ENCODE data around the gene RPL36A.

Gene RPL36A

DNA sequence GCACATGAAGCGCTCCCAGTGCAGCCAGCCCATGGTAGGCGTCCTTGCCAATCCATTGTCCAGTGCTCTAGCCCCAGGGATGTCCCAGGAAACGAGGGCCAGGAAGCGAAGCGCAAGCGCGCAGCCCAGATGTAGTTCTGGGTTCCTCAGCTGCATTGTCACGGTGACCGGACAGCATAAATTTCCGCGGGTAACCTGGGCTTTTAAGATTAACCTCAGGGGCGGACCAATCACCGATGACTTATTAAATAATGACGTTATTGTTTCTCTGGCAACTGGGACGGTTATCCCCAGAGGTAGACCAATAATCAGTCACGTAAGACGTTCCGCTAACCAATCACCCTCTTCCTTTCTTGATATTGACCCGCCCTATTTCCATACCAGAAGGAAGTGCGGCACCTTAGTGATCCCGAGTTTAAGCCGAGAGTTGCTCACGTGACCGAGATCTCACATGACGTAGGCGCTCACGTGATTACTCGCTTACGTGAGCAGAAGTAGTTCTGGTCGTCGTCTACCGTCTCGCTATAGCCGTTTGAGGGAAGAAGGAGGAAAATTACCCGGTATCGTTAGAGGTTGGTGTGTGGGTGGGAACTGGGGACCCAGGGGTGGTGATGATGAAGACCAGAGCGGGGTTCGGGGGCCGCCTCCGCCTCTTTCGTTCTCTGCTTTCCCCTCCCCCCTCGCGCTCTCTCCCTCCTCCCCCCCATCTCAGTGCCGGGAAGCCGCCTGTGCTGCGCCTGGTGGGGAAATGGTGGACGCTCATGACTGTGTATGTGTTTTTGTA is 17.1 kb downstream of the RPL36A start, which contains the start of the genes GLA and HNRNPH2:
TSS of gene GLA (minus strand) at position 178 of the 784 bp plus-strand sequence. CDS start at position 156, 22 bp downstream.
TSS of gene HNRNPH2 (plus strand) at position 475 of the 784 bp plus-strand sequence. CDS start 3,767 bp downstream, outside the sequence.
- no CpG with 5 or more reads among the region's 47 CpGs for WGBS, 2 donors (ENCODE audit: extremely low coverage in 2 of 2, insufficient read length in 2 of 2, insufficient replicate concordance in 1 of 2)

GRCh38 chrX:101408532-101408841 is 17.7 kb downstream of the RPL36A start:
- H3K4me3 ChIP-seq (ENCODE audit: low read length in 2 of 2), result peak overlapping the region; percentile 80 to 91
- H3K14ac ChIP-seq (ENCODE audit: low read length), result no peak overlapping the region
- no CpG with 5 or more reads among the region's 8 CpGs for WGBS, 2 donors (ENCODE audit: extremely low coverage in 2 of 2, insufficient read length in 2 of 2, insufficient replicate concordance in 1 of 2)
- no peak overlapping the region for H3K23ac ChIP-seq (ENCODE audit: low read depth, low read length, poor library complexity)
- no peaks in the 10 kb centered on the region for H3K9me3 ChIP-seq (replicated peaks in 1 of 2; ENCODE audit: control insufficient read depth in 2 of 2, insufficient read depth in 1 of 2, low read depth in 1 of 2, low read length in 2 of 2)
- peak overlapping the region; percentile 40 for H3K4me2 ChIP-seq (ENCODE audit: insufficient read depth, low read length, poor library complexity, severe bottlenecking)
- H2AK5ac ChIP-seq (ENCODE audit: low read depth, low read length), result no peak overlapping the region
- H2BK5ac ChIP-seq (ENCODE audit: low read length), result no peak overlapping the region
- no peaks in the 10 kb centered on the region for H3K4me1 ChIP-seq (ENCODE audit: control insufficient read depth in 2 of 2, insufficient read depth in 1 of 2, low read depth in 1 of 2, low read length in 2 of 2)
- no peak overlapping the region for H4K8ac ChIP-seq (ENCODE audit: low read depth, low read length)
- no peak overlapping the region for H3K18ac ChIP-seq (ENCODE audit: low read length)
- no peaks in the 10 kb centered on the region for H3K27me3 ChIP-seq (ENCODE audit: control insufficient read depth in 3 of 3, insufficient read depth in 3 of 3, low read depth in 1 of 3, low read length in 3 of 3)
- H3K79me1 ChIP-seq (ENCODE audit: low read depth, low read length), result no peaks in the 10 kb centered on the region
- H2BK12ac ChIP-seq (ENCODE audit: low read length), result no peak overlapping the region
- peak overlapping the region; percentile 79 for H2AFZ ChIP-seq (ENCODE audit: low read length)
- no peak overlapping the region for H2BK120ac ChIP-seq (ENCODE audit: low read depth, low read length)
- no peak overlapping the region for H3K27ac ChIP-seq (replicated peaks; ENCODE audit: low read length)
- H3K4ac ChIP-seq (ENCODE audit: low read length), result no peak overlapping the region
- no peak overlapping the region for H2BK15ac ChIP-seq (ENCODE audit: low read length)
- H4K91ac ChIP-seq (ENCODE audit: low read depth, low read length, poor library complexity), result no peak overlapping the region
- DNase-seq (ENCODE audit: low spot score), result no peak
- no peak overlapping the region for H3K9ac ChIP-seq (ENCODE audit: low read depth, low read length, poor library complexity)
- peaks cover 11 to 25% of the 10 kb centered on the region in 2 donors for H3K36me3 ChIP-seq (replicated peaks in 1 of 2; ENCODE audit: control insufficient read depth in 2 of 2, insufficient read depth in 2 of 2, low read length in 2 of 2)

More for the DNA sequence above, 17.1 kb downstream of the RPL36A start, which contains the start of the genes GLA and HNRNPH2:
- Histone ChIP-seq H3K23ac (ENCODE audit: low read depth, low read length, poor library complexity) (no peak within 1 kb of the TSS), H4K91ac (ENCODE audit: low read depth, low read length, poor library complexity) (no peak within 1 kb of the TSS), H2BK12ac (ENCODE audit: low read length) (no peak within 1 kb of the TSS), H2BK15ac (ENCODE audit: low read length) (no peak within 1 kb of the TSS), H4K8ac (ENCODE audit: low read depth, low read length) (no peak within 1 kb of the TSS), H2BK5ac (ENCODE audit: low read length) (no peak within 1 kb of the TSS), H3K4me3 (ENCODE audit: low read length in 2 of 2) (peak within 1 kb of the TSS; percentile 80 to 94), H3K27me3 (ENCODE audit: control insufficient read depth in 3 of 3, insufficient read depth in 3 of 3, low read depth in 1 of 3, low read length in 3 of 3) (no peaks in the 10 kb centered on the region), H3K9ac (ENCODE audit: low read depth, low read length, poor library complexity) (peak within 1 kb of the TSS; percentile 60), H3K4me1 (ENCODE audit: control insufficient read depth in 2 of 2, insufficient read depth in 1 of 2, low read depth in 1 of 2, low read length in 2 of 2) (no peaks in the 10 kb centered on the region), H3K27ac (replicated peaks; ENCODE audit: low read length) (peak within 1 kb of the TSS; percentile 73), H3K14ac (ENCODE audit: low read length) (no peak within 1 kb of the TSS), H3K18ac (ENCODE audit: low read length) (no peak within 1 kb of the TSS), H2AK5ac (ENCODE audit: low read depth, low read length) (no peak within 1 kb of the TSS), H3K79me1 (ENCODE audit: low read depth, low read length) (no peaks in the 10 kb centered on the region), H3K4me2 (ENCODE audit: insufficient read depth, low read length, poor library complexity, severe bottlenecking) (peak within 1 kb of the TSS; percentile 43), H3K36me3 (replicated peaks in 1 of 2; ENCODE audit: control insufficient read depth in 2 of 2, insufficient read depth in 2 of 2, low read length in 2 of 2) (peaks cover 10 to 23% of the 10 kb centered on the region in 2 donors), H2AFZ (ENCODE audit: low read length) (peak within 1 kb of the TSS; percentile 87), H3K9me3 (replicated peaks in 1 of 2; ENCODE audit: control insufficient read depth in 2 of 2, insufficient read depth in 1 of 2, low read depth in 1 of 2, low read length in 2 of 2) (no peaks in the 10 kb centered on the region), H2BK120ac (ENCODE audit: low read depth, low read length) (no peak within 1 kb of the TSS), H3K4ac (ENCODE audit: low read length) (no peak within 1 kb of the TSS)
- peak; percentile 95 for DNase-seq (ENCODE audit: low spot score)

DNA sequence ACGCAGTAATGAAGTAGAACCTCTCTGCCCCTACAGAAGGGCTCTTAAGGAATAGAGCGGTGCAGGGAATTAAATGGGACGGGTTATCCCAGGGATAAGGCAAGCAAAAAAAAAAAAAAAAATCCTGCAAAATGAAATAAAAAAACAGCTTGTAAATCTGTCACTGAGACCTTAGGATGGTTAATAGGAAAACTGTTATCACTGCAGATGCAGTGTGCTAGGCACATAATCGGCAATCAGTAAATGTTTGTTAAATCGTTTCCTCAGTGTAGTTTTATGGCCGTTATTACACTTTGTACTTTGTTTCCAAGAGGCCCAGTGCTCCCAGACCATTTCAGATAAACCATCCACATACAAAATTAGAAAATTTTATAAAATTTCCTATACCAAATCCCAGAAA is 18.2 kb downstream of the RPL36A start:
- Histone ChIP-seq H2BK12ac (ENCODE audit: low read length) (no peak overlapping the region), H2AFZ (ENCODE audit: low read length) (no peak overlapping the region), H3K4me3 (ENCODE audit: low read length in 2 of 2) (peak overlapping the region; percentile 51 to 80), H2AK5ac (ENCODE audit: low read depth, low read length) (no peak overlapping the region), H2BK5ac (ENCODE audit: low read length) (no peak overlapping the region), H3K18ac (ENCODE audit: low read length) (no peak overlapping the region), H4K91ac (ENCODE audit: low read depth, low read length, poor library complexity) (no peak overlapping the region), H3K79me1 (ENCODE audit: low read depth, low read length) (no peaks in the 10 kb centered on the region), H3K36me3 (replicated peaks in 1 of 2; ENCODE audit: control insufficient read depth in 2 of 2, insufficient read depth in 2 of 2, low read length in 2 of 2) (peaks cover 11 to 27% of the 10 kb centered on the region in 2 donors), H3K27ac (replicated peaks; ENCODE audit: low read length) (no peak overlapping the region), H3K4me1 (ENCODE audit: control insufficient read depth in 2 of 2, insufficient read depth in 1 of 2, low read depth in 1 of 2, low read length in 2 of 2) (no peaks in the 10 kb centered on the region), H3K23ac (ENCODE audit: low read depth, low read length, poor library complexity) (no peak overlapping the region), H2BK15ac (ENCODE audit: low read length) (no peak overlapping the region), H3K27me3 (ENCODE audit: control insufficient read depth in 3 of 3, insufficient read depth in 3 of 3, low read depth in 1 of 3, low read length in 3 of 3) (no peaks in the 10 kb centered on the region), H2BK120ac (ENCODE audit: low read depth, low read length) (no peak overlapping the region), H4K8ac (ENCODE audit: low read depth, low read length) (no peak overlapping the region), H3K9me3 (replicated peaks in 1 of 2; ENCODE audit: control insufficient read depth in 2 of 2, insufficient read depth in 1 of 2, low read depth in 1 of 2, low read length in 2 of 2) (no peaks in the 10 kb centered on the region), H3K9ac (ENCODE audit: low read depth, low read length, poor library complexity) (no peak overlapping the region), H3K4ac (ENCODE audit: low read length) (no peak overlapping the region), H3K14ac (ENCODE audit: low read length) (no peak overlapping the region), H3K4me2 (ENCODE audit: insufficient read depth, low read length, poor library complexity, severe bottlenecking) (no peak overlapping the region)
- WGBS, 2 donors (ENCODE audit: extremely low coverage in 2 of 2, insufficient read length in 2 of 2, insufficient replicate concordance in 1 of 2), result no CpG with 5 or more reads among the region's 6 CpGs
- no peak for DNase-seq (ENCODE audit: low spot score)

DNA sequence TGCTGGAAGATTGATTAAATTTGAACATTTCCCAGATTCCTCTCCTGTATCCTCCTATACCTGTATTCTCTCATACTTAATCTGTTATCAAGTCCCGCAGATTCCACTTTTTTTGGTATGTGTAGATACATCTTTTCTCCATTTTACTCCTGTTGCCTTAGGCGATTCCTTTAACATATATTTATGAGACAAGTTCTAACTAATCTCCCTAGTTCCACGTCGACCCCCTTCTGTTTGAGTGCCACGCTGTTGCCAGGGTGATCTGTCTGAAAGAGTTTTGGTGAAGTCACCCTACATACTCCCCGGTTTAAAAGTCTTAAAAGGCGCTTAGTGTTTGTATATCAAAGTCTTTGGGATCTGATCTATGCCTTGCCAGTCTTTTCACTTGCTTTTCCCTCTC is 19.6 kb downstream of the RPL36A start:
- Histone ChIP-seq H3K14ac (ENCODE audit: low read length) (no peak overlapping the region), H2AFZ (ENCODE audit: low read length) (no peak overlapping the region), H3K4me3 (ENCODE audit: low read length in 2 of 2) (peak overlapping the region in 1 of 2 donors; percentile 1), H3K27me3 (ENCODE audit: control insufficient read depth in 3 of 3, insufficient read depth in 3 of 3, low read depth in 1 of 3, low read length in 3 of 3) (no peaks in the 10 kb centered on the region), H3K36me3 (replicated peaks in 1 of 2; ENCODE audit: control insufficient read depth in 2 of 2, insufficient read depth in 2 of 2, low read length in 2 of 2) (peaks cover 11 to 33% of the 10 kb centered on the region in 2 donors), H2BK15ac (ENCODE audit: low read length) (no peak overlapping the region), H3K9me3 (replicated peaks in 1 of 2; ENCODE audit: control insufficient read depth in 2 of 2, insufficient read depth in 1 of 2, low read depth in 1 of 2, low read length in 2 of 2) (no peaks in the 10 kb centered on the region), H3K18ac (ENCODE audit: low read length) (no peak overlapping the region), H2BK12ac (ENCODE audit: low read length) (no peak overlapping the region), H2AK5ac (ENCODE audit: low read depth, low read length) (no peak overlapping the region), H3K4me2 (ENCODE audit: insufficient read depth, low read length, poor library complexity, severe bottlenecking) (no peak overlapping the region), H3K79me1 (ENCODE audit: low read depth, low read length) (no peaks in the 10 kb centered on the region), H2BK120ac (ENCODE audit: low read depth, low read length) (no peak overlapping the region), H3K9ac (ENCODE audit: low read depth, low read length, poor library complexity) (no peak overlapping the region), H3K4me1 (ENCODE audit: control insufficient read depth in 2 of 2, insufficient read depth in 1 of 2, low read depth in 1 of 2, low read length in 2 of 2) (no peaks in the 10 kb centered on the region), H2BK5ac (ENCODE audit: low read length) (no peak overlapping the region), H3K23ac (ENCODE audit: low read depth, low read length, poor library complexity) (no peak overlapping the region), H4K8ac (ENCODE audit: low read depth, low read length) (no peak overlapping the region), H3K4ac (ENCODE audit: low read length) (no peak overlapping the region), H4K91ac (ENCODE audit: low read depth, low read length, poor library complexity) (no peak overlapping the region), H3K27ac (replicated peaks; ENCODE audit: low read length) (no peak overlapping the region)
- DNase-seq (ENCODE audit: low spot score), result no peak
- no CpG with 5 or more reads among the region's 7 CpGs for WGBS, 2 donors (ENCODE audit: extremely low coverage in 2 of 2, insufficient read length in 2 of 2, insufficient replicate concordance in 1 of 2)

Measured in neuronal stem cell (in vitro differentiated cells).